K562 (cell line): ENCODE data around the gene AZU1. TPM values are rescaled to one million over a fixed set of nuclear protein-coding genes. Genes with fewer than 3 reads are reported as not detected.

Experiments used
- NR2C2 ChIP-seq, 2 experiments: fragments of 200-800 bp in 1 of 2; sonication (Bioruptor generic) in 1 of 2; sonication (generic) in 1 of 2; formaldehyde crosslinking in 1 of 2; IDR thresholded peaks; 2 replicates each; pipeline versions ENCODE4 v1.6.1 to v1.8.0; 2016 to 2022; ENCODE audit warnings: mild to moderate bottlenecking in 1 of 2, missing compliant biosample characterization in 1 of 2, missing genetic modification characterization in 1 of 2, missing genetic modification reagents in 1 of 2
- PRPF4 ChIP-seq: fragments of 200-400 bp; formaldehyde crosslinking; IDR thresholded peaks from one replicate; pipeline ENCODE4 v1.6.1; 2017; ENCODE audit warnings: low read length, low read depth, mild to moderate bottlenecking; ENCODE audit not compliant: insufficient read depth, poor library complexity, severe bottlenecking
- RBFOX2 ChIP-seq: fragments of 200-400 bp; formaldehyde crosslinking; IDR thresholded peaks from 2 replicates; pipeline ENCODE4 v1.6.1; 2017; ENCODE audit warnings: low read depth, mild to moderate bottlenecking, low read length, moderate library complexity
- RBM15 ChIP-seq: fragments of 200-400 bp; formaldehyde crosslinking; IDR thresholded peaks from 2 replicates; pipeline ENCODE4 v1.6.1; 2018; ENCODE audit warnings: mild to moderate bottlenecking, low read length, moderate library complexity; ENCODE audit not compliant: insufficient read depth
- SMAD1 ChIP-seq: fragments of 150-350 bp; IDR thresholded peaks from 2 replicates; pipeline ENCODE4 v1.6.1; 2014; ENCODE audit warnings: low read length, low read depth; ENCODE audit not compliant: partially characterized antibody
- THRB ChIP-seq: fragments of 450-650 bp; formaldehyde crosslinking; conservative IDR thresholded peaks from 2 replicates; pipeline ENCODE4 v1.4.0; 2022; ENCODE audit warnings: mild to moderate bottlenecking, missing genetic modification characterization
- ZMIZ1 ChIP-seq, 2 experiments: fragments of 150-350 bp in 1 of 2; IDR thresholded peaks; 2 replicates each; pipeline ENCODE4 v1.6.1; 2012 to 2016; ENCODE audit warnings: low read depth in 2 of 2, low read length in 2 of 2, mild to moderate bottlenecking in 1 of 2, moderate library complexity in 1 of 2
- ZNF282 ChIP-seq: sonication (generic); formaldehyde crosslinking; IDR thresholded peaks from 2 replicates; pipeline ENCODE4 v1.8.1; 2023; ENCODE audit warnings: missing genetic modification reagents
- ZNF609 ChIP-seq: sonication (generic); formaldehyde crosslinking; IDR thresholded peaks from 2 replicates; pipeline ENCODE4 v1.8.1; 2023; ENCODE audit warnings: missing genetic modification reagents, mild to moderate bottlenecking, borderline replicate concordance
- ZNF76 ChIP-seq: fragments of 250-450 bp; sonication (Bioruptor Pico); IDR thresholded peaks from 2 replicates; pipeline ENCODE4 v1.4.0; 2020; ENCODE audit warnings: mild to moderate bottlenecking, moderate library complexity, borderline replicate concordance
- polyA plus RNA-seq, 8 experiments: library from polyadenylated mRNA; depleted of rRNA in 4 of 8; stranded (reverse) in 5 of 8; unstranded in 3 of 8; fragments of >200 nt; fragmentation: Nextera tagmentation in 2 of 8; fragmentation: Illumina TruSeq in 1 of 8; extraction: Ambion mirVana in 2 of 8; extraction: Trizol in 1 of 8; gene quantifications; 2 replicates each; pipeline versions ENCODE4 v1.2.1 to v1.2.3, GENCODE V29; 2011 to 2014; ENCODE audit warnings: inconsistent platforms in 1 of 8, missing spikeins in 1 of 8
- total RNA-seq, 7 experiments: library from RNA; depleted of rRNA in 6 of 7; stranded (reverse); fragments of >200 nt in 6 of 7; fragmentation: Illumina TruSeq in 2 of 7; extraction: Trizol in 2 of 7; gene quantifications; 2 replicates each; pipeline versions ENCODE4 v1.2.1 to v1.2.3, GENCODE V29; 2011 to 2021; ENCODE audit warnings: low replicate concordance in 1 of 7

AZU1 gene
- total and polyA plus RNA-seq, 9 of the 15 experiments (the other 6 are each of a cell fraction or from before 2014, with no cell fraction given), result 0.29 to 1.9 (median 0.59) TPM; not detected in 3

- TF ChIP-seq ZMIZ1 (IDR thresholded peaks at IDR 0.05; ENCODE audit: low read depth in 2 of 2, low read length in 2 of 2), result no peak
- no peak for TF ChIP-seq THRB
- peak; percentile 10 for TF ChIP-seq SMAD1
- TF ChIP-seq NR2C2 (CRISPR knock-in tag; IDR thresholded peaks at IDR 0.05), result 0 out of 2 replicates have a peak, but pooled peaks have one; percentile 28
- no peak for TF ChIP-seq NR2C2 (tag; IDR thresholded peaks at IDR 0.05)
- peak; percentile 14; the same call in 1 of the 2 replicates for TF ChIP-seq ZNF282 (CRISPR knock-in tag)
- no peak for TF ChIP-seq ZNF76 (CRISPR knock-in tag)
- TF ChIP-seq RBM15, result no peak
- TF ChIP-seq RBFOX2, result peak; percentile 12
- peak; percentile 21 for TF ChIP-seq PRPF4
- peak; percentile 28; the same call in 1 of the 2 replicates for TF ChIP-seq ZNF609 (CRISPR knock-in tag)
Observed at GRCh38 chr19:801030-801860, 26.4 kb upstream of the AZU1 start (continued).
